ENCODE results near the gene IDUA.
"Not testable (repeated sequence)": the region's sequence is repeated elsewhere in the genome, so short reads cannot be mapped to it uniquely, and the experiment has no call there.

The IDUA gene

GRCh38 chr4:986879-987623 is at the start of gene IDUA:
Gene IDUA, plus strand, starts transcription at chr4:987044. Its CDS starts 41 bp downstream, at chr4:987085.
- DNase-seq = no peak

DNA sequence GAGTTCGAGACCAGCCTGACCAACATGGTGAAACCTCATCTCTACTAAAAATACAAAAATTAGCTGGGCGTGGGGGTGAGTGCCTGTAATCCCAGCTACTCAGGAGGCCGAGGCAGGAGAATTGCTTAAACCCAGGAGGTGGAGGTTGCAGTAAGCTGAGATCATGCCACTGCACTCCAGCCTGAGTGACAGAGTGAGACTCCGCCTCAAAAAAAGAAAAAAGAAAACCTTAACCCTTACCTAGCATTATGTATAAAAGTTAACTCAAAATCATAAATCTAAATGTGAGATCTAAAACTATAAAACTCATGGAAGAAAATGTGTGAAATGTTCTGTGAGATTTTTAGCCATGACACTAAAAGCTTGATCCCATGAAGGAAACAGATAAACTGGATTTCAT is 47.3 kb upstream of the IDUA start:
- DNase-seq = not testable (repeated sequence)

DNA sequence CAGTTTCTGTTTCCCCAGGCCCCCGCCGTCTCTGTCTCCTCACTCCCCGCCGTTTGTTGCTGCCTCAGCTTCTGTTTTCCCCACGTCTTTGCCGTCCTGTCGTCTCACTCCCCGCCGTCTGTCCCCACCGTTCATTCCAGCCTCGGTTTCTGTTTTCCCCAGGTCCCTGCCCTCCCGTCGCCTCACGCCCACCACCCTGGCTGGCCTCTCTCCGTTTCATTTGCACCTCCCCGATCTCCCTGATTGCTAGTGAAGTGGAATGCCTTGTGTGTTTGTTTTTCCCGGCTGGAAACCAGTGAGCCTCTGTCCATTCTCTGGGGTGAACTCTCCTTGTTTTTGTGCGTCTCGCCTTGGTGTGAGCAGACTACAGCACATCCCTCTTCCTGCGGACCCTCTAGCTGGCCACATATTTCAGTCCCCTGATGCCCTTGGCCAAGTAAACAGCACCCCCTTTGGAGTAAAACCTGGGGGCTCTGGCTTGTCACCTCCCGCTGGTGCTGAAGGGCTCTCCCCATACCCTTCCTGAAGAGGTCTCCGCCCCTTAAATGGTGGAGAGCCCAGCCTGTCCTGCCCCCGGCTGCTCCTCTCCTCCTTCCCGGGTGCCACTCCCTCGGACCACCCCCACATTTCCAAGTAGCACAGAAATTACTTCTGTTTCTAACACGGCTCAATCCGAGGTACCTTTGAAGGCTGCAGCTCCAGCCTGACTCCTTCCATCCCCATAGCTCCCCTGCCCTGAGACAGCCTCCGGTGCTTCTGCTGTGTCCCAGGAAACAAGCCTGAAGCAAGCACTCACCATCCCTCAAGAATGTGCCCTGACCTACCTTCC is 41.4 kb upstream of the IDUA start:
- no peak for DNase-seq

DNA sequence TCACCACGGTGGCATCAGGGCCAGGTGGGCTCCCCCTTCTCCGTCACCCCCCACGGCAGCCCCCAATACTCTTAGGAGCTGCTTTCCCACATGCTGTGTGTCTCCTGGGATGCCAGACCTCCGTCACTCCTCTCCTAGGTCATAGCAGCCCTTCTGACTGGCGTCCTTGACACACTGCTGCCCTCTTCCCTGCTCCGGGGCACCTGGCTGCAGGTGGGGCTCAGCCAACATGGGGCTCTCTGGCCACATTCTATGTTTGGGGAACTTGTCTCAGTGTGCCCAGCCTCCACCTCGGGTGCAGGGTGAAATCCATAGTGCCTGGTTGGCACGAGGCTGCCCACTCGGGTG is 40.8 kb upstream of the IDUA start:
- DNase-seq = no peak

DNA sequence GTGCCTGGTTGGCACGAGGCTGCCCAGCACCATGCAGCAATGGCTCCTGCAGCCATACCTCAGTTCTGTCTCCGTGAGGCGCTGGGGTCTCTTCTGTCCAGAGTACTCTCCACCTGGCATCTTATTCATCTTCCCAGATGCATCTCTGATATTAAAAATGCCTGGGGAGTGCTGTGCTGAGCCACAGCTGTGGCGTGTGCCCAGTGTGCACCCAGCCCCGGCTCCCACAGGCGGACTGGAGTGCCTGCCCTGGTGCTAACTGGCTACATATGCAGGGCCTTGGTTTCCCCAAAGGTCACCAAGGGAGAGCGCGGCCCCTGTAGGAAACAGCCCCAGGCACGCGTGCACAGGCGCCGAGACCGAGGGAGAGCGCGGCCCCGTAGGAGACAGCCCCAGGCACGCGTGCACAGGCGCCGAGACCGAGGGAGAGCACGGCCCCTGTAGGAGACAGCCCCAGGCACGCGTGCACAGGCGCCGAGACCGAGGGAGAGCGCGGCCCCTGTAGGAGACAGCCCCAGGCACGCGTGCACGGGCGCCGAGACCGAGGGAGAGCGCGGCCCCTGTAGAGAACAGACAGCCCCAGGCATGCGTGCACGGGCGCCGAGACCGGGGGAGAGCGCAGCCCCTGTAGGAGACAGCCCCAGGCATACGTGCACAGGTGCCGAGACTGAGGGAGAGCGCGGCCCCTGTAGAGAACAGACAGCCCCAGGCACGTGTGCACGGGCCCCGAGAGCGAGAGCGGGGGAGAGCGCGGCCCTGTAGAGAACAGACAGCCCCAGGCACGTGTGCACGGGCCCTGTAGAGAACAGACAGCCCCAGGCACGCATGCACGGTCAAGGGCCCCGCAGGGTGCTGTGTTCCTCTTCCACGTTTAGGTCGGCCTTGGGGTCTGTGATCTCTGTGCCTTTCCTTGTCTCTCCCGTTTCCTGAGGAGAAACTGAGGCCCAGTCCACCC is 40.0 kb upstream of the IDUA start:
- no peak for DNase-seq

DNA sequence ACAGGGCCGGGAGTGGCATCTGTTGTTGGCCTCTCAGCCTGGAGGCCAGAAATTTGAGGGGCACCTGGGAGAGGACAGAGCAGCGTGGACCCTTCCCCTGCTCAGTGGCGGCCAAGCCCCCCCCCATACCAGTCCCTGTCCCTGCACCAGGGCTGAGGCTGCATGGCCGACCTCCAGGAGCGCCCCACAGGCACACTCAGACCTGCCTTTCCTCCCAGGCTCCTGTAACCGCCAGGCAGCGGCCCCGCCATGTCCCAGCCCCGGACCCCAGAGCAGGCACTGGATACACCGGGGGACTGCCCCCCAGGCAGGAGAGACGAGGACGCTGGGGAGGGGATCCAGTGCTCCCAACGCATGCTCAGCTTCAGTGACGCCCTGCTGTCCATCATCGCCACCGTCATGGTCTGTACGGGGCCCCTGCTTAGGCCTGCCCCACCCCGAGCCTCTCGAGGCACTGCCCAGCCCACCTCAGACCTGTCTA is 39.3 kb upstream of the IDUA start:
- DNase-seq = no peak

- no peak for DNase-seq
These were observed 38.5 kb upstream of the IDUA start for GRCh38 chr4:948101-948935.

DNA sequence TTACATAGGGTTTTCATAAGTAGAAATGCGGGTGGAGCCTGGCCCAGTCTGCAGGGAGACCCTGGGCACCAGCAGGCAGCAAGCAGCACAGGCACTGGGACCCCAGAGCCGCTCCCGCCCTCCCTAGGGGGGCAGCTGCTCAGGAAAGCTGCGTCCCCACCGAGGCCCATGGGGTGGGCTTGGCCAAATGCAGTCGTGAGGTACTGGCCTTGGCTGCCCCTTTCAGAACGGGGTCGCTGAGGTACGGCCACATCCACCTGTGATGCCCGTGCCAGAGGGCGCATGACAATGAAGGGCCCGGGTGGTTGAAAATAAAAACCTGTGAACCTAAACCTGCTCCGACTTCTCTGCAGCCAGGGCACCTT is 37.9 kb upstream of the IDUA start:
- DNase-seq = no peak

- DNase-seq = no peak
These were observed 37.2 kb upstream of the IDUA start for GRCh38 chr4:949656-950055.

DNA sequence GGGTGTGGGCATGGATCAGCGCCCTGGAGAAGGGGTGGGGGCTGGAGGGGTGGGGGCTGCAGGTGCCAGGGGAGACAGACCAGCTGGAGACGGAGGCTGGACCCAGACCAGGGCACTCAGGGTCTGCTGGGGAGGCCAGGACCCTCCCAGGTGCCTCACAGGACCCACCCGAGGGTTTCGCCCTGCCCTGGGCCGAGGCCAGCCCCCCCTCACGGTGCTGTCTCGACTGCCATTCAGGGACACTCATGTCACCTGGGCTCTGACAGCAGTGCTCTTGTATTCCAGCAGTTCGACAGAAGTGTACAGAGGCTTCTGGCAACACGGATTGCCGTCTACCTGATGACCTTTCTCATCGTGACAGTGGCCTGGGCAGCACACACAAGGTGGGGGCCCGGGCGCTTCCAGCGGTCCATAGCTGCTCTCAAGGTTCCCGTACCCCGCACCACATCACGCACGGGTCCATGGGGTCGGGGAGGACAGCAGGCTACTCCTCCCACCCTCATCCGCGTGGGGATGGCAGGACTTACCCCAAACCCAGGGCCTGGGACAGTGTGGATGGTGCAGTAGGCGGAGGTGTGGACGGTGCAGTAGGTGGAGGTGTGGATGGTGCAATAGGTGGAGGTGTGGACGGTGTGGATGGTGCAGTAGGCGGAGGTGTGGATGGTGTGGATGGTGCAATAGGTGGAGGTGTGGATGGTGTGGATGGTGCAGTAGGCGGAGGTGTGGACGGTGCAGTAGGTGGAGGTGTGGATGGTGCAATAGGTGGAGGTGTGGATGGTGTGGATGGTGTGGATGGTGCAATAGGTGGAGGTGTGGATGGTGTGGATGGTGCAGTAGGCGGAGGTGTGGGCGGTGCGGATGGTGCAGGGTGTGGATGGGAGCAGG is 36.5 kb upstream of the IDUA start:
- DNase-seq = no peak

GRCh38 chr4:951186-951585 is 35.7 kb upstream of the IDUA start:
- no peak for DNase-seq

DNA sequence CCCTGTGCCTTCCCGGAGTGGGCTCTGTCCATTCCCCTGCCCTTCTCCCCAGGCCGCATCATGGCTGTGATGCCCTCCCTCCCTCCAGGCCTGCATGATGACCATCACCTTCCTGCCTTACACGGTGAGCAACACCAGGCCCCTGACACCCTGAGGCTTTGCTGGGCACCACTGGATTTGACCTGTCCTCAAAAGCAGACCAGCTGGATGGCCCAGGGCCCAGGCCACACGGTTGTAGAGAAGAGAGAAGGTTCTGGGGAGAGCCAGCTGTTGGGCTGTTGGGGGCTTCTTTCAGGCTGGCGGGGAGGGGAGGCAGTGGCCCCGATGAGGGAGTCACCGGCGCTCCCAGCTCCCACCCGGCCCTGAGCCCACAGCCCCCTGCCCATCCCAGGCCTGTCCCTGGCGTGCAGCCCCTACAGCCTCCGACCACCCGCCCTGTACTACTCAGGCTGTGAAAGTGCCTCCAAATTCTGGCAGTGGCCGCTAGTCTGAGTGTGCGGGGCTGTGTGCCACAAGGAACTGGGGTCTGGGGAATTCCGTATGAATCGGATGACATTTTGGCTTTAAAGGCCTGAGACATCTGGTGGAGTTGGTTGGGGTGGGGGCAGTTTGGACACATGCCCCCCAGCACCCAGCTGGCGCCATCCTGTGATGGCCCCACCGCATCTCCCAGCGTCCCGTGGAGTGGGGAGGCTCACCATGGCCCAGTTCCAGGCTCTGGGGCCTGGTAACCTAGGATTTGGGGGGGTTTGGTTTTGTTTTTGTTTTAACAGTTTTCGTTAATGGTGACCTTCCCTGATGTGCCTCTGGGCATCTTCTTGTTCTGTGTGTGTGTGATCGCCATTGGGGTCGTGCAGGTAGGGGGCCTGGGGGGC is 35.0 kb upstream of the IDUA start:
- DNase-seq = no peak

DNA sequence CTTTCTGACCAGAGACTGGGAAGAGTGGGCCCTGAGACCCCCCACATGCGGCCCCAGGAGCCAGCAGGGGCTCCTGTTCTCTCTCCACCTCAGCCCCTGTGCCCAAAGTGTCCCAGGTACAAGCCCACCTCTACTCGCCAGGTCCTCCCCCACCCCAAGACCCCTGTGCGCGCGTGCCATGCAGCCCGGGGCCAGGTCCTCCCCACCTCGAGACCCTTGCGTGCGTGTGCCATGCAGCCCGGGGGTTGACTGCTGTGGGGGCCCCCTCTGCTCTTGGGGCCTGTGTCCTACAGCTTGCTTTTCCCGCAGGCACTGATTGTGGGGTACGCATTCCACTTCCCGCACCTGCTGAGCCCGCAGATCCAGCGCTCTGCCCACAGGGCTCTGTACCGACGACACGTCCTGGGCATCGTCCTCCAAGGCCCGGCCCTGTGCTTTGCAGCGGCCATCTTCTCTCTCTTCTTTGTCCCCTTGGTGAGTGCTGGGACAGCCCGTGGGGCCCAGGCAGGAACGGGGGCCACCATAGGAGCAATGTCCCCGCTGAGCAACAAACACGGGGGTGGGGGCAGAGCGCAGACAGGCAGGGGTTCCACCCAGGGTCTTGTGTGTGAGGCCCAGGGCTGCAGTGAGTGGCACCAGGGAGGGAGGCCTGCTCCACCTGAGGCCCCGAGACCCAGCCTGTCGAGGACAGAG is 33.8 kb upstream of the IDUA start:
- no peak for DNase-seq

- DNase-seq = no peak
These were observed 33.3 kb upstream of the IDUA start for GRCh38 chr4:953574-953915.

DNA sequence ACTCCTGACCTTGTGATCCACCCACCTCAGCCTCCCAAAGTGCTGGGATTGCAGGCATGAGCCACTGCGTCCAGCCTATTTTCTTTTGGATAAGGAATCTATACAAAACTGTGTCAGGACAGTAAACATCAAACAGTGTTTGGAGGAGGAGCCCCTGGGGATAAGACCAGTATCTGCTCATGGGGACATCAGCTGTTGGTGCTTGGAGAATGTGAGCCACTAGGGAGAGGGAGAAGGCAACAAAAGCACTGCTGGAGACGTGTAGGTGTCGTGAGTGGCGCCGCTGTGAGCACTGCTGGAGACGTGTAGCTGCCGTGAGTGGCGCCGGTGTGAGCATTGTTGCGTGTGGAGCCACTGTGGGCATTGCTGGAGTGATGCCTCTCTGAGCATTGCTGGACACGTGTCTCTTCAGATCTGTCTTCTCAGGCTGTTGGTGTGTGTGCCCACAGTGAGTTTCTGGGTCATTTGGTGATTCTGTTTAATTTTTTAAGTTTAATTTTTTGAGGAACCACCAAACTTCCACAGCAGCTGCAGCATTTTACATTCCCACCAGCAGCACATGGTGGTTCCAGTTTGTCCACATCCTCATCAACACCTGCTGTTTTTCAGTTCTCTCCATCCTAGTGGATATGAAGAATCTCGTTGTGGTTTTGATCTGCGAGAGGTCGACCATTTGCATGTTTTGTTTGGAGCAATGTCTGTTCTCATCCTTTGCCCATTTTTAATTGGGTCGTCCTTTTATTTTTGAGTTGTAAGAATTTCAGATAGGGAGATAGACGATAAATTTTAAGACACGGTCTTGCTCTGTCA is 32.4 kb upstream of the IDUA start:
- DNase-seq = no peak

- DNase-seq = no peak
These were observed 31.5 kb upstream of the IDUA start for GRCh38 chr4:955161-955921.

DNA sequence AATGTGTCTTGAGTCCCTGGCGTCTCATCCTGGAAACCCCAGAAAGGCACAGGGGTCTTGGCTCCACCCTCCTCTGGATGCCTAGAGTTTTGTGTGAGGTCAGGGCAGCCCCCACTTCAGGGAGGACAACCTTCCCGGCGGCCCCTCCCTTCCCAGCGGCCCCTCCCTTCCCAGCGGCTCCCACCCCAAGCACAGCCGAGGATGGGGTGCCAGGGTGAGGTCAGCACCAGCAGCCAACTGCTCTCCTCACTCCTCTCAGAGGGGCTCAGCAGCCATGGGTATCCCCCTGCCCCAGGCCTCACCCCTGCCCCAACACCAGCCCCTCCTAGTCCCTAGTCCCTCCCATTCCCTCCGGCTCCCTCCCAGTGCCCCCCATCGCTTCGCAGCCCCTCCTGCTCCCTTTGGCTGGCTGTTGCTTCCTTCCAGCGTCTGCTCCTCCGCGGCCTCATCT is 30.9 kb upstream of the IDUA start:
- DNase-seq = no peak
